H9 (cell line): Measurements from ENCODE around the gene ZRANB1. TPM values are rescaled to one million over a fixed set of nuclear protein-coding genes. Genes with fewer than 3 reads are reported as not detected.
A peak's percentile ranks its signal among the peaks of the same experiment; 100 is the strongest.

ENCODE experiments used
- DNase-seq: peaks from one replicate; pipeline ENCODE4 v3.0.0-alpha.2; 2017
- H2AFZ ChIP-seq: one replicate; pipeline ENCODE4 v1.6.1; 2013; ENCODE audit warnings: mild to moderate bottlenecking, low read length, control low read depth, moderate library complexity
- H2AK5ac ChIP-seq: 2 replicates; pipeline ENCODE4 v1.6.1; 2013; ENCODE audit warnings: low read length, control low read depth, mixed read lengths; ENCODE audit not compliant: insufficient read length
- H2BK120ac ChIP-seq: one replicate; pipeline ENCODE4 v1.6.1; 2013; ENCODE audit warnings: low read depth, mild to moderate bottlenecking, low read length, control low read depth, inconsistent platforms; ENCODE audit not compliant: poor library complexity, severe bottlenecking
- H2BK12ac ChIP-seq: 2 replicates; pipeline ENCODE4 v1.6.1; 2013; ENCODE audit warnings: low read length, control low read depth, mixed read lengths, low read depth; ENCODE audit not compliant: insufficient read length
- H2BK15ac ChIP-seq: 2 replicates; pipeline ENCODE4 v1.6.1; 2013; ENCODE audit warnings: low read depth, low read length, control low read depth
- H2BK20ac ChIP-seq: one replicate; pipeline ENCODE4 v1.6.1; 2013; ENCODE audit warnings: low read depth, mild to moderate bottlenecking, low read length, control low read depth, inconsistent platforms; ENCODE audit not compliant: poor library complexity, severe bottlenecking
- H2BK5ac ChIP-seq: 2 replicates; pipeline ENCODE4 v1.6.1; 2013; ENCODE audit warnings: low read length, control low read depth, mixed read lengths; ENCODE audit not compliant: insufficient read length
- H3K14ac ChIP-seq: 2 replicates; pipeline ENCODE4 v1.6.1; 2013; ENCODE audit warnings: low read length, control low read depth; ENCODE audit not compliant: insufficient read depth
- H3K18ac ChIP-seq: 2 replicates; pipeline ENCODE4 v1.6.1; 2013; ENCODE audit warnings: low read depth, mild to moderate bottlenecking, mixed read lengths, low read length, control low read depth; ENCODE audit not compliant: insufficient read length
- H3K23ac ChIP-seq: 2 replicates; pipeline ENCODE4 v1.6.1; 2013; ENCODE audit warnings: low read length, control low read depth, mixed read lengths, low read depth; ENCODE audit not compliant: insufficient read length
- H3K23me2 ChIP-seq: 2 replicates; pipeline ENCODE4 v1.6.1; 2013; ENCODE audit warnings: low read depth, mild to moderate bottlenecking, mixed read lengths, low read length, control low read depth; ENCODE audit not compliant: insufficient read length, poor library complexity, severe bottlenecking
- H3K27ac ChIP-seq: 2 replicates; pipeline ENCODE4 v1.5.1; 2013; ENCODE audit warnings: low read length, control low read depth, mixed read lengths, low read depth; ENCODE audit not compliant: insufficient read length
- H3K27me3 ChIP-seq: 2 replicates; pipeline ENCODE4 v1.6.1; 2013; ENCODE audit warnings: low read length, control low read depth, inconsistent platforms; ENCODE audit not compliant: insufficient read depth
- H3K4ac ChIP-seq: 2 replicates; pipeline ENCODE4 v1.6.1; 2013; ENCODE audit warnings: low read depth, mild to moderate bottlenecking, control low read depth, inconsistent platforms, low read length, moderate library complexity
- H3K4me1 ChIP-seq: 2 replicates; pipeline ENCODE4 v1.6.1; 2013; ENCODE audit warnings: low read length, control low read depth, inconsistent platforms; ENCODE audit not compliant: insufficient read depth
- H3K4me2 ChIP-seq: 2 replicates; pipeline ENCODE4 v1.6.1; 2013; ENCODE audit warnings: low read length, control low read depth, mixed read lengths; ENCODE audit not compliant: insufficient read length, insufficient read depth
- H3K56ac ChIP-seq: 2 replicates; pipeline ENCODE4 v1.6.1; 2013; ENCODE audit warnings: low read depth, mild to moderate bottlenecking, mixed read lengths, low read length, control low read depth; ENCODE audit not compliant: insufficient read length
- H3K79me1 ChIP-seq: 2 replicates; pipeline ENCODE4 v1.6.1; 2013; ENCODE audit warnings: low read depth, mild to moderate bottlenecking, moderate library complexity, low read length, control low read depth, inconsistent platforms; ENCODE audit not compliant: insufficient read depth, poor library complexity, severe bottlenecking
- H3K79me2 ChIP-seq: 2 replicates; pipeline ENCODE4 v1.6.1; 2013; ENCODE audit warnings: low read length, control low read depth, inconsistent platforms; ENCODE audit not compliant: insufficient read depth
- H3K9ac ChIP-seq: 2 replicates; pipeline ENCODE4 v1.6.1; 2013; ENCODE audit warnings: low read length, control low read depth, mixed read lengths; ENCODE audit not compliant: insufficient read length; ENCODE audit errors: extremely low read depth
- H3K9me3 ChIP-seq: one replicate; pipeline ENCODE4 v1.6.1; 2013; ENCODE audit warnings: low read depth, low read length, inconsistent platforms; ENCODE audit not compliant: control insufficient read depth
- H3T11ph ChIP-seq: one replicate; pipeline ENCODE4 v1.6.1; 2013; ENCODE audit warnings: mild to moderate bottlenecking, low read length, control low read depth, inconsistent platforms
- H4K20me1 ChIP-seq: one replicate; pipeline ENCODE4 v1.6.1; 2013; ENCODE audit not compliant: control insufficient read depth, insufficient read length, insufficient read depth
- H4K5ac ChIP-seq: 2 replicates; pipeline ENCODE4 v1.6.1; 2013; ENCODE audit warnings: low read depth, mild to moderate bottlenecking, mixed read lengths, low read length, control low read depth; ENCODE audit not compliant: insufficient read length
- H4K8ac ChIP-seq: replicated peaks from 2 replicates; pipeline ENCODE4 v1.6.1; 2013; ENCODE audit warnings: low read length, control low read depth, mixed read lengths, low read depth; ENCODE audit not compliant: insufficient read length
- H4K91ac ChIP-seq: 2 replicates; pipeline ENCODE4 v1.6.1; 2013; ENCODE audit warnings: low read depth, mild to moderate bottlenecking, moderate library complexity, mixed read lengths, low read length, control low read depth; ENCODE audit not compliant: insufficient read length
- H3K27ac Mint-ChIP-seq, 3 experiments: 2 replicates in 2 of 3; 3 replicates in 1 of 3; pipeline ENCODE4 v1.8.0; 2020 to 2021; ENCODE audit warnings: mixed read lengths in 3 of 3, mild to moderate bottlenecking in 1 of 3, moderate library complexity in 1 of 3
- H3K27me3 Mint-ChIP-seq: 2 replicates; pipeline ENCODE4 v1.8.0; 2021; ENCODE audit warnings: low read depth, mild to moderate bottlenecking, moderate library complexity, mixed read lengths
- H3K36me3 Mint-ChIP-seq, 3 experiments: 2 replicates in 2 of 3; 3 replicates in 1 of 3; pipeline ENCODE4 v1.8.0; 2020 to 2021; ENCODE audit warnings: low read depth in 3 of 3, mixed read lengths in 3 of 3; ENCODE audit not compliant: insufficient read depth in 1 of 3
- H3K4me1 Mint-ChIP-seq, 2 experiments: 2 replicates each; pipeline ENCODE4 v1.8.0; 2020; ENCODE audit warnings: mixed read lengths in 2 of 2
- H3K4me3 Mint-ChIP-seq, 2 experiments: 2 replicates in 1 of 2; 3 replicates in 1 of 2; pipeline ENCODE4 v1.8.0; 2020 to 2021; ENCODE audit warnings: mild to moderate bottlenecking in 2 of 2, mixed read lengths in 2 of 2, moderate library complexity in 1 of 2
- H3K9me3 Mint-ChIP-seq, 2 experiments: 2 replicates in 1 of 2; 3 replicates in 1 of 2; pipeline ENCODE4 v1.8.0; 2020; ENCODE audit warnings: mild to moderate bottlenecking in 2 of 2, mixed read lengths in 2 of 2, moderate library complexity in 1 of 2
- WGBS: extraction: QIAGEN DNeasy Blood & Tissue Kit; methylation state at CpG from one replicate; pipeline ENCODE4 v1.1.7; 2013; ENCODE audit warnings: missing lambda C conversion rate, low lambda C conversion rate, mixed read lengths; ENCODE audit not compliant: insufficient read length; ENCODE audit errors: extremely low coverage; 5-methylcytosine and 5-hydroxymethylcytosine counted together
- total RNA-seq: library from RNA; stranded (reverse); gene quantifications from 2 replicates; pipeline ENCODE4 v1.2.1, GENCODE V29; 2021
- TF ChIP-seq, protein P1 (sequence below): fragments of 200-600 bp; sonication (generic); conservative IDR thresholded peaks from 3 replicates; pipeline ENCODE4 v1.8.0; 2021; ENCODE audit warnings: antibody characterized with exemption, mild to moderate bottlenecking

Gene ZRANB1
- total RNA-seq, 1 experiment from 2014 or later = 17.4 TPM

DNA sequence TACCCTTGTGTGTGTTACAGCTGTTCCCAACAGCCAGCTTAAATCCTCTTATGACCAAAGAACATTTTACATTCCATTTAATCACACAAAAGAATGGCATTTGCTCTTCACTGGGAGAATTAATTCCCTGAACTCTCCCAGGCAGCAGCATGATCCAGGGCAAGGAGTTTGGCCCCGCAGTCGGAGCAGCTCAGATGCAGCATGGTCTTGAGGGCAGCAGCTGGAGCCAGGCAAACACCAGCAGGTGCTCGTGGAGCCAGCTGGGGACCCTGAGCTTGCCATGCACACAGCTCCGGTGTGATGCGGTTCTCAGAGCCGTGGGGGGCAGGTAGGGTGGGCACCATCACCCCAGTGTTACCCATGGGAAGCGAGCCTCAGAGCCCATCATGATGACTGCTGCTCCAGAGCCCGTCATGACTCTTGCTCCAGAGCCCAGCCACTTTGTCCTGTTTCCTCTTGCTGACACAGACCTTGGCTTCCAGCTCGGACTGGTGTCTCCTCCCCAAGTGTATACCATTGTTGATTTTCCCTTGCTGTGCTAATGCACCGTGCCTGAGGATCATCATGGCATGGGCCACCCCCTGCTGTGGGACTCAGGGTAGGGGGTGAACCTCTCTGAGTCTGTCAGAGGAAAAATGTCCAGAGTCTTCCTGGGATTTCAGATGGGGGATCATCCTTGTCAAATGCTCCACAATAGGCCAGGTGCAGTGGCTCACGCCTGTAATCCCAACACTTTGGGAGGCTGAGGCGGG is 75.8 kb downstream of the ZRANB1 start:
- no CpG with 5 or more reads among the region's 12 CpGs for WGBS
- H3K9me3 ChIP-seq = no peaks in the 10 kb centered on the region
- H2BK20ac ChIP-seq = no peak overlapping the region
- no peak overlapping the region for H2BK12ac ChIP-seq
- H3K14ac ChIP-seq = no peak overlapping the region
- no peak overlapping the region for H3K4me3 Mint-ChIP-seq
- no peak overlapping the region for H4K8ac ChIP-seq
- H3K27me3 Mint-ChIP-seq = peaks cover 4% of the 10 kb centered on the region
- no peak overlapping the region for H2BK120ac ChIP-seq
- H3K79me2 ChIP-seq = peaks cover 56% of the 10 kb centered on the region; the same call in 1 of the 2 replicates
- H3T11ph ChIP-seq = no peak overlapping the region
- TF ChIP-seq, protein P1, sequence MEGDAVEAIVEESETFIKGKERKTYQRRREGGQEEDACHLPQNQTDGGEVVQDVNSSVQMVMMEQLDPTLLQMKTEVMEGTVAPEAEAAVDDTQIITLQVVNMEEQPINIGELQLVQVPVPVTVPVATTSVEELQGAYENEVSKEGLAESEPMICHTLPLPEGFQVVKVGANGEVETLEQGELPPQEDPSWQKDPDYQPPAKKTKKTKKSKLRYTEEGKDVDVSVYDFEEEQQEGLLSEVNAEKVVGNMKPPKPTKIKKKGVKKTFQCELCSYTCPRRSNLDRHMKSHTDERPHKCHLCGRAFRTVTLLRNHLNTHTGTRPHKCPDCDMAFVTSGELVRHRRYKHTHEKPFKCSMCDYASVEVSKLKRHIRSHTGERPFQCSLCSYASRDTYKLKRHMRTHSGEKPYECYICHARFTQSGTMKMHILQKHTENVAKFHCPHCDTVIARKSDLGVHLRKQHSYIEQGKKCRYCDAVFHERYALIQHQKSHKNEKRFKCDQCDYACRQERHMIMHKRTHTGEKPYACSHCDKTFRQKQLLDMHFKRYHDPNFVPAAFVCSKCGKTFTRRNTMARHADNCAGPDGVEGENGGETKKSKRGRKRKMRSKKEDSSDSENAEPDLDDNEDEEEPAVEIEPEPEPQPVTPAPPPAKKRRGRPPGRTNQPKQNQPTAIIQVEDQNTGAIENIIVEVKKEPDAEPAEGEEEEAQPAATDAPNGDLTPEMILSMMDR = no peak
- H3K4me1 Mint-ChIP-seq = peaks cover 21 to 25% of the 10 kb centered on the region in 2 experiments
- no peaks in the 10 kb centered on the region for H4K20me1 ChIP-seq
- no peak overlapping the region for H3K27ac ChIP-seq
- H3K4ac ChIP-seq = no peak overlapping the region
- no peaks in the 10 kb centered on the region for H3K27me3 ChIP-seq
- peaks cover 10% of the 10 kb centered on the region for H3K79me1 ChIP-seq
- DNase-seq = no peak
- no peak overlapping the region for H3K23ac ChIP-seq
- no peak overlapping the region for H2BK5ac ChIP-seq
- H3K36me3 Mint-ChIP-seq = peaks cover 55 to 85% (median 71%) of the 10 kb centered on the region in 3 experiments
- no peak overlapping the region for H4K91ac ChIP-seq
- no peak overlapping the region for H3K4me2 ChIP-seq
- no peaks in the 10 kb centered on the region for H3K23me2 ChIP-seq
- no peak overlapping the region for H3K18ac ChIP-seq
- no peak overlapping the region for H2AK5ac ChIP-seq
- peaks cover 4% of the 10 kb centered on the region; the same call in 1 of the 2 replicates for H3K4me1 ChIP-seq
- no peak overlapping the region for H3K9ac ChIP-seq
- peaks cover 19 to 20% of the 10 kb centered on the region in 2 experiments for H3K9me3 Mint-ChIP-seq
- H2BK15ac ChIP-seq = no peak overlapping the region
- H3K56ac ChIP-seq = no peak overlapping the region
- peak overlapping the region in 1 of 3 experiments; percentile 32; a peak in 1 of 7 replicates for H3K27ac Mint-ChIP-seq
- no peak overlapping the region for H2AFZ ChIP-seq
- H4K5ac ChIP-seq = no peak overlapping the region
